Measurements from ENCODE around the gene CIT. TPM values are rescaled to one million over a fixed set of nuclear protein-coding genes. Genes with fewer than 3 reads are reported as not detected.
A peak's percentile ranks its signal among the peaks of the same experiment; 100 is the strongest.
"Not testable (repeated sequence)": the region's sequence is repeated elsewhere in the genome, so short reads cannot be mapped to it uniquely, and the experiment has no call there.

CIT gene
- total RNA-seq, 1 donor from 2014 or later = 1.8 TPM

DNA sequence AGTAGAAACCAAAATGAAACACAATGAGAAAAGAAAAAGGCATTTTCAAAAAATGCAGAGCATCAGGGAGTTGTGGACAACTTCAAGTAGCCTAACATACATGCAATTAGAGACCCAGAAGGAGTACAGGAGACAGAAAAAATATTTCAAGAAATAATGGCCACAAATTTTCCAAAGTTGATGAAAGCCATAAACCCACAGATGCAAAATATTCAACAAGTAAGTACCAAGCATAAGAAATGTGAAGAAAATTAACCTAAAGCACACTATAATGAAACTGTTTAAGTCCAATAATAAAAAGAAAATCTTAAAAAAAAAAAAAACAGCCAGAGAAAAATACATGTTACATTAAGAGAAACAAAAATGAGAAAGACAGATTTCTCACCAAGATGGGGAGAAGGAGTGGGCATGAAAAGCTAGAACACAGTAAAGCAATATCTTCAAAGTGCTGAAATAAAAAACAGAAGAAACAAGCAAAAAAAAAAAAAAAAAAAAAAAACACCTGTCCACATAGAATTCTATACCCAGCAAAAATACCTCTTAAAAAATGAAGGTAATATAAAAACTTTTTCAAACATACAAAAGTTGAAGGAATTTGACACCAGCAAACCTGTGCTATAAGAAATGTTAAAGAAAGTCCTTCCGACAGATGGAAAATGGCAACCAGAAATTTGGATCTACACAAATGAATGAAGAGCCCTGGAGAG lies 132.1 kb downstream of the CIT start:
- DNase-seq (ENCODE audit: low spot score) = no peak

DNA sequence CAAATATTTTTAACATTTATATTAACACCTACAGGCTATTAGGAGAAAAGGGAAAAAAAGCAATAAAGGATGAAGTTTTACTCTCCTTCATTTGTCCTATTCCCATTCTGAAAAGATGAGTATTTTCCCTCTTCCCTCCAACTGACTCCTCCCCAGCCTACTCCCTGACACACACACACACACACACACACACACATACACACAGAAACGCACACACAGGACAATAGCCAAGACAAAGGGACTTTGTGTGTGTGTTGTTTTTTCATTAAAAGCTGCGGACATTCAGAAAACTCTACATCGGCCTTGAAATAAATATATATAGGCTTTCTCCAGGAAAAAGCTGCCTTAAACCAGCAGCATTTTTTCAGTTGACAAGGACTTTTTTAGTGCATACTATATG lies 134.4 kb downstream of the CIT start:
- DNase-seq (ENCODE audit: low spot score) (no peak), ATAC-seq (no peak)

More for the DNA sequence above, 132.1 kb downstream of the CIT start:
- ATAC-seq = no peak

DNA sequence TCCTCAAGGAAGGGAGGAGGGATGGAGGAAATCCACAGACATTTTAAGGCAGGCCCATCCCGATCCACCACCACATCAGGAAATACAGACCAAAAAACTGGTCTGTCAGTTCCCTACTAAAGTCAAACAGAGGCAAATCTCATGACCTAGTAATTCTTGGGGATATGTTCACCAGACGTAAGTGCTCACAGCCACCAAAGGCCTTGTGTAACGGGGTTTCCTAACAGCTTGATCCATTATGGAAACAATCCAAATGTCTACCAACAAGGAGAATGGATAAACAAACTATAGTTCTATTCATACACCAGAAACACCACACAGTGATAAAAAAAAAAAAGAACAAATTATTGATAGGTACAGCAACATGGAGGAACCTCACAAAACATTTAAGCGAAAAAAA lies 136.3 kb downstream of the CIT start:
- DNase-seq (ENCODE audit: low spot score) = no peak

DNA sequence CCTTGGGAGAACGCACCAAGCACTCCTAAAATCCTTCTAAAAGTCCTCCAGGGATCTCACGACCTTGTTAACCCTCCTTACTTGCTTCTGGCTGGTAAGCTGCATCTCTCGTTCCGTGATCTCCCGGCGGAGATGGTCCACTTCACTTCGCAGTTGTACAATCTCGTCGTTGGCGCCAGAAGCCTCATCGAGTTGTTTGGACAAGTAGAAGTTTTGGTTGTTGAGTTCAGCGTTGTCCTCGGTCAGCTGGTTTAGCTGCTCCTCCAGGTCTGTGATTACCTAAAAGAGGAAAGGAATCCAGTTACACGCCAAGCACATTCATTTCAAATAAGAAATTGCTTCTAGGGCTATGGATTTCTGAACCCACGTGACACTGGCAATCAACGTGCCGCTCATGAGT lies 142.0 kb downstream of the CIT start:
- ATAC-seq (no peak), DNase-seq (ENCODE audit: low spot score) (no peak)

More for the DNA sequence above, 136.3 kb downstream of the CIT start:
- no peak for ATAC-seq

DNA sequence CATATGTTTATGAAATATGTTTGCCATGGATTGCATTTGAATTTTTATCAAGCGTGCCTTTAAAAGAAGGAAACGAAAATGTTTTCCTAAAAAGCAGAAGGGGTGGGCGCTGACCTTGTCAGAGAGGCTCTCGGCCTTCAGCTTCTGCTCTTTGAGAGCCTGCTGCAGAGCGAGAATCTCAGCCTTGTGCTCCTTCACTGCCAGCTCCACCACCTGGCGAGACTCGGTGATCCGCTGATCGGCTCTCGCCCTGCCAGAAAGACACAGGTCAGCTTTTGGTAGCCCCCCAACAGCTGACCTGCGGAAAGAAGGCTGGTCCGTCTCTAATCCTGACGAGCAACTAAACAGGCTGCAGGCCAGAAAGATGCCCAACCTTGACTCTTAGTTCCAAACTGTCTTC lies 146.7 kb downstream of the CIT start:
- DNase-seq (ENCODE audit: low spot score) (no peak), ATAC-seq (no peak)

DNA sequence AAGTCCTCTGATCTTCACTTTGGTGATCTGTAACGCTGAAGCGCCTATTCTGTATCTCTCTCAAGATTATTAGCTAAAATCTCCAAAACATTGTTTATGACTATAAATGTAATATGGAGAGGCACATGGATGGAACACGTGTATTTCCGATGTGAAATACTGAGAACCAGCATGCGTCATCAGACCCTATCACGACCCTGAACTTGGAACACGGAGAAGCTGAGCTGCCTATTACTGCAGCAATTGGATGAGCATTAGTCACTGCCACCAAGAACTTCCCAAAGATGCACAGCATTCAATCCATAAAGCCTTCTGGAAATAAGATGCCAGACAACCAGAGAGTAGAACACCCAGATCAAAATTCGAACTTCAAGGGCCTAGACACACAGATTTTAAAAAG lies 147.2 kb downstream of the CIT start:
- DNase-seq (ENCODE audit: low spot score) (no peak), ATAC-seq (no peak)

DNA sequence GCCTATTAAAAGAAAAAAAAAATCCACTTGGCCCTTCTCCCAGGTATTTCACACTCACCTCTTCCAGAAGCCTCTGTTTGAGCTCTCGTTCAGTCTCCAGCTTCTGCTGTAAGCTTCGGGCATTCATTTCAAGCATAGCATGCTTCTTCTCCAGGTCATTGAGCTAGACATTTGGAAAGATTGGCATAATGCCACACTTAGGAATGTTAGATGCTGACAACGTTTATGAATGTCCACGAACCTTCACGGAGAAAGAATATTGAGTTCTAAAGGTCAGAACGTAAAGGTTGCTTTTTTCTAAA lies 148.7 kb downstream of the CIT start:
- DNase-seq (ENCODE audit: low spot score) = no peak
- ATAC-seq = no peak

DNA sequence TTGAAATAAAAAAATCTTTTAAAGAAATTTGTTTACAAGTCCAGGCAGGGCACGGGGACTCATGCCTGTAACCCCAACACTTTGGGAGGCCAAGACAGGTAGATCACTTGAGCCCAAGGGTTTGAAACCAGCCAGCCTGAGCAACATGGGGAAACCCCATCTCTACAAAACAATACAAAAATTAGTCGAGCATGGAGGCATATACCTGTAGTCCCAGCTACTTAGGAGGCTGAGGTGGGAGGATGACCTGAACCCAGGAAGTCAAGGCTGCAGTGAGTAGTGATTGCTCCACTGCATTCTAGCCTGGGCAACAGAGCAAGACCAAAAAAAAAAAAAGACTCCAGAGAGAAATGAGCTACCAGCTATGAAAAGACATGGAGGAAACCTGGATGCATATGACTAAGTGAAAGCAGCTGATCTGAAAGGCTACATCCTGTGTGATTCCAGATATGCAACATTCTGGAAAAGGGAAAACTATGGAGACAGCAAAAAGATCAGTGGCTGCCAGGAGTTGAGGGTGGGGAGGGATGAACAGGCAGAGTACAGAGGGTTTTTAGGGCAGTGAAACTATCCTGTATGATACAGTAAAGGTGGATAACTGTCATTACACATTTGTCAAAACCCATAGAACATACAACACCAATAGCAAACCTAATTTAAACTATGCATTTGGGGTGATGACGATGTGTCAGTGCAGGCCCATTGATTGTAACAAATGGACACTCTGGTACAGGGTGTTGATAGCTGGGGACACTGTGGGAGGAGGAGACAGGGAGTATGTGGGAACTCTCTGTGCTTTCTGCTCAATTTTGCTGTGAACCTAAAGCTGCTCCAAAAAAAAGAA lies 149.3 kb downstream of the CIT start:
- no peak for DNase-seq (ENCODE audit: low spot score)
- no peak for ATAC-seq

DNA sequence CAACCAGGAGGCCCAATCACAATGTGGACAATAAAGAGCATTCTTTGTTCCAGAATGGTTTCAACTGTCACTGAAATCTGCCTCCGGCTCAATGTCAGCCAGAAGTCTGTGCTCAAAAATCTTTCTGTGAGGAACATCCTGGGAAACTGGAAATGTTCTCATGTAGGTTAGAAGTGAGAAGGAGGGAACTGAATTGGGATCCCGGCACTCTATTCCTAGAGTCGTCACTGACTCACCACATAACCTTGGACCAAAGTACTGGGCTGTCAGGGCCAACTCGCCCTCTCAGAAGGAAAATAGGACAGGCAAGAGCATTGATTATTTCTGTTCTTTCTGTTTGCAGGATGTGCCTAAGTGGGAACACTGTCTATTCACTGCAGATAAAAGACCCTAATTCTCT lies 151.6 kb downstream of the CIT start:
- no peak for ATAC-seq
- no peak for DNase-seq (ENCODE audit: low spot score)

DNA sequence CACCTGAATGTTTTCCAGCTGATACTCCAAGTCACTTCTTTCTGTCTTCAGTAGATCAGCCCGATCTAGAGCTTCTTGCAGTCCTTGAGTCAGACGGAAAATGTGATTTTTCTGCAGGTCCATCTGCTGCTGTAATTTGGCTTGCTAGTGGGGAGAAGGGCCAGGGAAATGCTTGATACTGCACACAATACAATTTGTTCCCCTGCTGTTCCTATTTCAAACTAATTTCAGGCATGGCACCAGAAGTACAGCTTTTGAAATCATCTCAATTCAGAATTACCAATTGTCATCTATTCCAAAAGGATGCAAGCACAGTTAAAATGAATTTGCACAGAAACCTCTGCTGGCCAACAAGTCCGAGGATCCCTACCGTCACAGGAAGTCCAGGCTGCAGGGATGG lies 155.8 kb downstream of the CIT start:
- DNase-seq (ENCODE audit: low spot score) (no peak), ATAC-seq (no peak)

DNA sequence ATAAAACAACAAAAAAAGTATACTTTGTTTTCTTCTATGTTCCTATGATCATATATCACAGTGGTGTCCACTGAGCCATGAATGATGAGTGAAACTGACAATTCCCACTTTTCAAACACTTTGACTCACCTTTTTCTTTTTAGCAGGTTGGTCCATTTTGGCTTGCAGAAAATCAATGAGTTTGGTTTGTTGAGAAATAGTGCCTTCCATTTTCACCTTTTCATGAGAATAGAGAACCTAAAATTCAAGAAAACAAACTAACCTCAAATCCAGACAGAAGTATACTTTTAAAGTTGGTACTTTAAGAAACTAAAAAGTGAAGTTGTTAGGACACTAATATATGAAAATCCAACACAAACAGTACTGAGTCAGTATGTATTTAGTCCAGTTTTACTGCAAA lies 156.8 kb downstream of the CIT start:
- no peak for DNase-seq (ENCODE audit: low spot score)
- no peak for ATAC-seq

DNA sequence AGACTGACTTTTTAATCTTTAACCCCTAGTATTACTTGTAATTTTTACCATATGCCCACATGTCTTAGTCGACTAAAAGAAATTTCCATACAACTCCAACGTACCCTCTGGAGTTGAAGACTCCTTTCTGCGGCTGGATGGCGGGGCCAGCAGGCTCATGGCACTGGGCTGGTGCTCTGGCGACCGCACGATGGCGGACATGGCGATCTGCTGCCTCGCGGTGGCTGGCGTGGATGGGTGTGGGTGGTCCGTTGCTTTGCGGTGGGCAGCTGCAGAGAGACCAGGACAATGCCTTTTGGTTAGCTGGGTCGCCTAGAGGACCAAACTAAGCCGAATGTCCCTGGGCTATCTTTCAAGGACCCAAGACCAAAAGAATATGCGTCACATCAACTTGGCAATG lies 159.0 kb downstream of the CIT start:
- DNase-seq (ENCODE audit: low spot score) (no peak), ATAC-seq (no peak)

DNA sequence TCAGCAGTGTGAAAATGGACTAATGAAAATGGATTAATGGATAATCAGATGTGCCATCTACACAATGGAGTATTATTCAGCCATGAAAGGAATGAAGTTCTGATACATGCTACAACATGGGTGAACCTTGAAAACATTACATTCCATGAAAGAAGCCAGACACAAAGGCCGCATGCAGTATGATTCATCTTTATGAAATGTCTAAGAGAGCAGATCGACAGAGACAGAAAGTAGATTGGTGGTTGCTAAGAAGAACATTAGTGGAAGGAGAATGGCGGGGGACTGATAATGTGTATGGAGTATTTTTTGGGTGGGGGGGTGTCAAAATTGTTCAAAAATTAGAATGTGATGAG lies 161.9 kb downstream of the CIT start:
- DNase-seq (ENCODE audit: low spot score) (no peak), ATAC-seq (no peak)

DNA sequence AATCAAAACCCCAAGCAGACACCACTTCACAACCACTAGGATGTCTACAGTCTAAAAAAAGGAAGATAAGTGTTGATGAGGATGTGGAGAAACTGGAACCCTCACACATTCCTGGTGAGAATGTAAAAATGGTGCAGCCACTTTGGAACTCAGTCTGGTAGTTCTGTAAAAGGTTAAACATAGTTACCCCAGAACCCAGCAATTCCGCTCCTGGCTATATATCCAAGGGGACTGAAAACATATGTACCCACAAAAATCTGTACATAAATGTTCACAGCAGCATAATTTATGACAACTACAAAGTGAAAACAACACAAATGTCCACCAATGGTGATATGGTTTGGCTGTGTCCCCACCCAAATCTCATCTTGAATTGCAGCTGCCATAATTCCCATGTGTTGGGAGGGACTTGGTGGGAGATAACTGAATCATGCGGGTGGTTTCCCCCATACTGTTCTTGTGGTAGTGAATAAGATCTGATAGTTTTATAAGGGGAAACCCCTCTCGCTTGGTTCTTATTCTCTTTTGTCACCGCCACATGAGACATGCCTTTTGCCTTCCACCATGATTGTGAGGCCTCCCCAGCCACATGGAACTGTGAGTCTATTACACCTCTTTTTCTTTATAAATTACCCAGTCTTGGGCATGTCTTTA lies 162.4 kb downstream of the CIT start:
- DNase-seq (ENCODE audit: low spot score) (no peak), ATAC-seq (no peak)

DNA sequence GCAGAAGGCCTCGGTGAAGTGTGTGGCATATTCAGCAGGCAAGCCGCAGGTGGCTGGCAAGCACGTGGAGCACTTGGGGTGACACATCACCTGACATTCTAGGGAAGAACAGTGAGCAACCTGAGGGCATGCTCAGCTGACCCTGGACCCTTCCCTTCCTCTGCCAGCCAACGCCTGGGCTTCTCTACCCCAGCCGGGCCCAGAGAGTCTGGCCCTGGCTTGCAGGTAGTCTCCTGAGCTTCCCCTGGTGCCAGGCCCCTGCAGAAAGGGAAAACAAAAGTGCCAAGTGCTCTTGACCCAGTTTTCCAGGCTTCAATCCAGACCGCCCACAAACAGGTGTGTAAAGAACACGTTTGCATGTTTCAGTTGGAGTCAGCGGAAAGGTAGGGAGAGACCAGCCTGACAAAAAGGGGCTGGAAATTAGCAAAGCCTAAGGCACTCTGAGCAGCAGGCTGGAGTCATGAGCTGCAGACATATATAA lies 163.5 kb downstream of the CIT start:
- ATAC-seq = peak; percentile 78
- DNase-seq (ENCODE audit: low spot score) = peak; percentile 65

DNA sequence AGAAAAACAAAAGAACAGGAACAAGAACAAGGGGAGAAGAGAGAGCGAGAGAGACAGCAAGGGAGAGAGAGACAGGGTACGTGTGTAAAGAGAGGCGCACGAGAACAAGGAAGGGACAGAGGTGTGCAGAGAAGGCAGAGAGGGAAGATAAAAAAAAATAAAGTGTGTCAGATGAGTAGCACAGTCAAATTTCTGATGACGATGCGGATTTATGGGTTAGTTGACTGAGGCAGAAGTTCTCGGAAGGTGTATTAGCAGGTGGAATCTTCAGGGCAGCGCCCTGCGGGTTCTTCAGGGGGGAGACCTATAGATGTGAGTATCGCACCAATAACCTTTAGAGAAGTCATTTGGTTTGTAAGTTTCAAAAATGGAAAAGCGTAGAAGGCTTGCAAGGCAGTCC lies 164.4 kb downstream of the CIT start:
- no peak for DNase-seq (ENCODE audit: low spot score)
- ATAC-seq = no peak

DNA sequence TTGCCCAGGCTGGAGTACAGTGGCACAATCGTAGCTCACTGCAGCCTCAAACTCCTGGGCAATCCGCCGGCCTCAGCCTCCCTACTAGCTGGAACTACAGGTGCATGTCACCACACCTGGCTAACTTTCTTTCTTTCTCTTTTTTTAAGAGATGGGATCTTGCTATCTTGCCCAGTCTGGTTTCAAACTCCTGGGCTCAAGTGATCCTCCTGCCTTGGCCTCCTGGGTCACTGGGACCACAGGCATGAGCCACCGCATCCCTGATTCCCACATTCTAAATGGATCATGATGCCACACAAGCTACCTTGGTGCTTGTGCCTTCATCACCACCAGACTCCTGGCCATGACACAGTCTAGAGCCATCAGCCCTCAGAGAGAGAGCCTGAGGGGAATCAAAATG lies 165.4 kb downstream of the CIT start:
- ATAC-seq (no peak), DNase-seq (ENCODE audit: low spot score) (no peak)

DNA sequence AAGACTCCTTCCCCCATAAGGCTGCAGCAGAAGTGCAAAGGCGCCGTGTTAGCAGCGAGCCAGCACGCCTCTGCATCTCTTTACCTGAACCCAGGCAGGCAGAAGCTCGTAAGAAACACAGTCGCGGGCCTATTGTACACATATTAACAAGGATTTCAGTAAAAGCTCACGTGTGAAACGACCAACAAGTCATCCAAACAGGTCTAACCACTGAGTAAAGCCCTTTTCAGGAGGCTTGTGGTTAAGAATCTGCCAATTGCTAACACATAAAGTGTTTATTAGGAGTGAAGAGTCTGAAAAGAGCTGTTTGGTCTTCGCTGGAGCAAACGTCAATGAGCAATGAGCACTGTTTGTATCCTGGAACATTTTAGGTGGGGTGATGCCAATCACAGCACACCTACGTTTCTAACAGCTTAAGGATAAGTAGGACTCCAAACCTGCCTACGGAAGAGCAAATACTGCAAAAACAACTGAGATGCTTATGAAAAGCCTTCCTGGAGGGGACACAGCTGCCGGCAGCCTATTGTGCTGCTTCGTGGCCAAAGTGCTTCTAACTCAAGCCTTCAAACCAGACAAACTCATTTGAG lies 166.1 kb downstream of the CIT start:
- DNase-seq (ENCODE audit: low spot score) = no peak

DNA sequence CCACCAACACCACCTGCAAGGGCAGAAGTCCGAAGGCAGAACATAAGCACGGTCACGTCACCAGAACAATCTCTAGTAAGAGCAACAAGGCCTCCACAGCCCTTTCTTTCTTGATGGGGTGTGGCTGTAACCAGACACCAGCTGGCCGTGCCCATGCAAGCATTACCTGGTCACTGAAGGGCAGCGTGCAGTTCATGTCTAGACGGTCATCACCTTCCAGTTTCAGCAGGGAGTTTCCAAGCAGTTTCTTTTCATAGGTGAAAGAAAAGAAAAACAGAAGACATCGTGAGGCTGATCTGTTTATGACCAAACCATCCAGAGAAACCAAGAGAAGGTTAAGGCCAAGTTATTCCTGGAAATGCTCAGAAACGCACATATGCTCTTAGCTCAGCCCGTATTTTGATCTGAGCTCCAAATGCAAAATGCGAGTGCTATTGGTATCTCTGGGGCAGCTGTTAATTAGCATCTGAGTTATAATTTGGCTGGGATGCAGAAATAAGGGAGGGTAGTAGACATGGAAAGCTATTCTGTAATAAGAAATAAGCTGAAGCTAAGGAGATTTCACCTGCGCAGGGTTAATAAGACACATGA lies 166.7 kb downstream of the CIT start:
- ATAC-seq (no peak), DNase-seq (ENCODE audit: low spot score) (no peak)

More for the DNA sequence above, 166.1 kb downstream of the CIT start:
- ATAC-seq = no peak

DNA sequence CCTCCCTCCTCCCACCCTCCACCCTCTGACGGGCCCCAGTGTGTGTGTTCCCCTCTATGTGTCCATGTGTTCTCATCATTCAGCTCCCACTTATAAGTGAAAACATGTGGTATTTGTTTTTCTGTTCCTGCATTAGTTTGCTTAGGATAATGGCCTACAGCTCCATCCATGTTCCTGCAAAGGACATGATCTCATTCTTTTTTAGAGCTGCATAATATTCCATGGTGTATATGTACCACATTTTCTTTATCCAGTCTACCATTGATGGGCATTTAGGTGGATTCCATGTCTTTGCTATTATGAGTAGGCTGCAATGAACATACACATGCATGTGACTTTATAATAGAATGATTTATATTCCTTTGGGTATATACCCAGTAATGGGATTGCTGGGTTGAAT lies 170.7 kb downstream of the CIT start:
- DNase-seq (ENCODE audit: low spot score); ATAC-seq: not testable (repeated sequence)

DNA sequence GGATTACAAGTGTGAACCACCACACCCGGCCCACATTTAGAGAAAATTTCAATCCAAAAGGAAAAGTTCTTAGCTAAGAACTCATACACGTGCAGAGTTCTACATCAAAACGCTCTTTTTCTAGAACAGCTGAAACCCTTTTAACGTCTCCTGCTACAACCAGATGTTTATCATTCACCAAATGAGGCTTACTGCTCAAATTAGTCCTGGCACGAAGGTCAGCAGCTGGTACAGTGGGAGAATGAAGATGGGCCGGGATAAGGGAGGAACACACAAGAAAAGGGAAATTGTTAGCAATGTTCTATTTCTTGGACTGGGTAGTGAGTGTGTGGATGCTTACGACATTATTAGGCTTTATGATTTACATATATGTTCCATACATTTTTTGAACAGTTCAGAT lies 171.9 kb downstream of the CIT start:
- DNase-seq (ENCODE audit: low spot score) (no peak), ATAC-seq (no peak)
